ENCODE measurements around the gene MACROD2.

MACROD2 gene

GRCh38 chr20:14619411-14619810, 624.1 kb downstream of the MACROD2 start:
- TF ChIP-seq REST (IDR thresholded peaks at IDR 0.05; ENCODE audit: insufficient read depth in 1 of 2, low read depth in 2 of 2, low read length in 2 of 2) (no peak), POLR2AphosphoS5 (IDR thresholded peaks at IDR 0.05; ENCODE audit: low read depth, low read length) (no peak), FOXP2 (optimal IDR thresholded peaks at IDR 0.05; ENCODE audit: borderline replicate concordance, extremely low read depth, extremely low read length, insufficient read depth) (no peak), SIN3A (IDR thresholded peaks at IDR 0.05; ENCODE audit: borderline replicate concordance, insufficient read depth, low read length) (no peak), TAF1 (IDR thresholded peaks at IDR 0.05; ENCODE audit: borderline replicate concordance, insufficient read depth, low read length) (no peak)

- TF ChIP-seq REST (IDR thresholded peaks at IDR 0.05; ENCODE audit: insufficient read depth in 1 of 2, low read depth in 2 of 2, low read length in 2 of 2) (0 out of 4 replicates have a peak, but pooled peaks of 1 of the 2 experiments have one; percentile 35), POLR2AphosphoS5 (IDR thresholded peaks at IDR 0.05; ENCODE audit: low read depth, low read length) (no peak), SIN3A (IDR thresholded peaks at IDR 0.05; ENCODE audit: borderline replicate concordance, insufficient read depth, low read length) (no peak)
Observed at GRCh38 chr20:14622796-14623195, 627.5 kb downstream of the MACROD2 start.

GRCh38 chr20:14631011-14631410, 635.7 kb downstream of the MACROD2 start:
- no peak for TF ChIP-seq SIN3A (IDR thresholded peaks at IDR 0.05; ENCODE audit: borderline replicate concordance, insufficient read depth, low read length)
- no peak for TF ChIP-seq TAF1 (IDR thresholded peaks at IDR 0.05; ENCODE audit: borderline replicate concordance, insufficient read depth, low read length)

- TF ChIP-seq FOXP2 (optimal IDR thresholded peaks at IDR 0.05; ENCODE audit: borderline replicate concordance, extremely low read depth, extremely low read length, insufficient read depth) (no peak), SIN3A (IDR thresholded peaks at IDR 0.05; ENCODE audit: borderline replicate concordance, insufficient read depth, low read length) (no peak), REST (IDR thresholded peaks at IDR 0.05; ENCODE audit: insufficient read depth in 1 of 2, low read depth in 2 of 2, low read length in 2 of 2) (no peak), TAF1 (IDR thresholded peaks at IDR 0.05; ENCODE audit: borderline replicate concordance, insufficient read depth, low read length) (no peak), POLR2AphosphoS5 (IDR thresholded peaks at IDR 0.05; ENCODE audit: low read depth, low read length) (no peak)
Observed at GRCh38 chr20:14632906-14633305, 637.6 kb downstream of the MACROD2 start.

GRCh38 chr20:14633507-14633906, 638.2 kb downstream of the MACROD2 start:
- TF ChIP-seq POLR2AphosphoS5 (IDR thresholded peaks at IDR 0.05; ENCODE audit: low read depth, low read length) (no peak), SIN3A (IDR thresholded peaks at IDR 0.05; ENCODE audit: borderline replicate concordance, insufficient read depth, low read length) (no peak), REST (IDR thresholded peaks at IDR 0.05; ENCODE audit: insufficient read depth in 1 of 2, low read depth in 2 of 2, low read length in 2 of 2) (no peak), TAF1 (IDR thresholded peaks at IDR 0.05; ENCODE audit: borderline replicate concordance, insufficient read depth, low read length) (no peak), FOXP2 (optimal IDR thresholded peaks at IDR 0.05; ENCODE audit: borderline replicate concordance, extremely low read depth, extremely low read length, insufficient read depth) (no peak)
